ENCODE measurements around the gene LRRC2. TPM values are rescaled to one million over a fixed set of nuclear protein-coding genes. Genes with fewer than 3 reads are reported as not detected.
A peak's percentile ranks its signal among the peaks of the same experiment; 100 is the strongest.

LRRC2 gene
- total and polyA plus RNA-seq, 2 donors (not counting 3 experiments of a cell fraction or from before 2014, with no cell fraction given) = 0.14 to 0.73 TPM

GRCh38 chr3:46559091-46559704 is 6.9 kb downstream of the LRRC2 start:
- H3K27ac ChIP-seq (ENCODE audit: insufficient read depth, low read depth, low read length) = no peak overlapping the region
- TF ChIP-seq POLR2A (IDR thresholded peaks at IDR 0.05; ENCODE audit: low read depth, low read length) = no peak
- TF ChIP-seq EZH2 (IDR thresholded peaks at IDR 0.05; ENCODE audit: borderline replicate concordance, low read depth, low read length, severe bottlenecking) = no peak
- no peak for TF ChIP-seq POLR2AphosphoS5 (IDR thresholded peaks at IDR 0.05; ENCODE audit: insufficient read depth, low read depth, low read length)
- no peak for TF ChIP-seq GATA2 (IDR thresholded peaks at IDR 0.05; ENCODE audit: insufficient read depth, insufficient read length, low read depth, low read length)
- TF ChIP-seq FOS (IDR thresholded peaks at IDR 0.05; ENCODE audit: borderline replicate concordance, insufficient read depth, low read length) = no peak
- no peak for TF ChIP-seq MYC (IDR thresholded peaks at IDR 0.05; ENCODE audit: low read depth, low read length)
- TF ChIP-seq, protein P1, sequence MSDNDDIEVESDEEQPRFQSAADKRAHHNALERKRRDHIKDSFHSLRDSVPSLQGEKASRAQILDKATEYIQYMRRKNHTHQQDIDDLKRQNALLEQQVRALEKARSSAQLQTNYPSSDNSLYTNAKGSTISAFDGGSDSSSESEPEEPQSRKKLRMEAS (IDR thresholded peaks at IDR 0.05; ENCODE audit: insufficient read depth, insufficient read length) = no peak
- TF ChIP-seq, protein P2, sequence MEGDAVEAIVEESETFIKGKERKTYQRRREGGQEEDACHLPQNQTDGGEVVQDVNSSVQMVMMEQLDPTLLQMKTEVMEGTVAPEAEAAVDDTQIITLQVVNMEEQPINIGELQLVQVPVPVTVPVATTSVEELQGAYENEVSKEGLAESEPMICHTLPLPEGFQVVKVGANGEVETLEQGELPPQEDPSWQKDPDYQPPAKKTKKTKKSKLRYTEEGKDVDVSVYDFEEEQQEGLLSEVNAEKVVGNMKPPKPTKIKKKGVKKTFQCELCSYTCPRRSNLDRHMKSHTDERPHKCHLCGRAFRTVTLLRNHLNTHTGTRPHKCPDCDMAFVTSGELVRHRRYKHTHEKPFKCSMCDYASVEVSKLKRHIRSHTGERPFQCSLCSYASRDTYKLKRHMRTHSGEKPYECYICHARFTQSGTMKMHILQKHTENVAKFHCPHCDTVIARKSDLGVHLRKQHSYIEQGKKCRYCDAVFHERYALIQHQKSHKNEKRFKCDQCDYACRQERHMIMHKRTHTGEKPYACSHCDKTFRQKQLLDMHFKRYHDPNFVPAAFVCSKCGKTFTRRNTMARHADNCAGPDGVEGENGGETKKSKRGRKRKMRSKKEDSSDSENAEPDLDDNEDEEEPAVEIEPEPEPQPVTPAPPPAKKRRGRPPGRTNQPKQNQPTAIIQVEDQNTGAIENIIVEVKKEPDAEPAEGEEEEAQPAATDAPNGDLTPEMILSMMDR (IDR thresholded peaks at IDR 0.05; ENCODE audit: extremely low read depth in 1 of 2, insufficient read depth in 1 of 2, low read depth in 1 of 2, low read length in 2 of 2) = no peak
- no peak for TF ChIP-seq JUN (IDR thresholded peaks at IDR 0.05; ENCODE audit: borderline replicate concordance, insufficient read depth, insufficient read length, low read depth)
- POLR2A ChIA-PET = interaction anchor here (1.3 kb wide), 1 partner anchor 70 kb away, joined by 5 read pairs; no protein-coding TSS in a partner anchor
- CTCF ChIA-PET = interaction anchor here (1.0 to 4.7 kb wide), 15 partner anchors 11 to 283 kb away, joined by 3 to 225 read pairs (median 10); partner anchors contain the start of gene RTP3
- no peaks in the 10 kb centered on the region for H3K79me2 ChIP-seq (ENCODE audit: control insufficient read depth, insufficient read depth, low read length)
- H3K9me3 ChIP-seq (replicated peaks; ENCODE audit: control insufficient read depth, insufficient read depth, low read length) = no peaks in the 10 kb centered on the region
- H3K4me1 ChIP-seq (ENCODE audit: control insufficient read depth, extremely low read depth, insufficient read depth, low read length) = peaks cover 23% of the 10 kb centered on the region
- H3K4me3 ChIP-seq (replicated peaks in 1 of 3; ENCODE audit: insufficient read depth in 1 of 3, low read depth in 1 of 3, low read length in 3 of 3) = no peak overlapping the region
- H3K36me3 ChIP-seq (ENCODE audit: control insufficient read depth in 2 of 2, extremely low read depth in 1 of 2, insufficient read depth in 2 of 2, low read length in 2 of 2) = no peaks in the 10 kb centered on the region
- DNase-seq (ENCODE audit: low read depth, low spot score) = no peak
- dilution Hi-C loops (cut with MboI; ENCODE audit: extremely low pct_ligation_motif_present, low sequenced_read_pairs) = no loop called here
- BruUV-seq (replicated peaks) = no TSS peak
- H3K27me3 ChIP-seq (ENCODE audit: control insufficient read depth in 2 of 2, insufficient read depth in 2 of 2, low read length in 2 of 2) = no peaks in the 10 kb centered on the region
- intact Hi-C loops (cut with micrococcal nuclease) = loop anchor here (2.0 to 10.0 kb wide), 3 partner anchors 62 to 282 kb away; partner anchors contain the start of genes CCR5 and RTP3
- no peaks in the 10 kb centered on the region for H4K20me1 ChIP-seq (replicated peaks; ENCODE audit: control insufficient read depth, extremely low read depth, insufficient read depth, low read length)
- H3K4me2 ChIP-seq (ENCODE audit: insufficient read depth, low read length) = peak overlapping the region; percentile 86
- FAIRE-seq = no peak
- H2AFZ ChIP-seq (ENCODE audit: low read depth, low read length) = peak overlapping the region; percentile 31
- no peak overlapping the region for H3K9ac ChIP-seq (replicated peaks; ENCODE audit: extremely low read depth, insufficient read depth, low read length)
- H3K9me1 ChIP-seq (replicated peaks; ENCODE audit: control insufficient read depth, extremely low read depth, insufficient read depth, low read length) = no peaks in the 10 kb centered on the region
